Testis (tissue), 2 donors: Measurements from ENCODE around the gene ZNF148.

Experiments used
- CTCF ChIP-seq, 3 experiments: fragments of 450-650 bp in 2 of 3; fragments of 200-600 bp in 1 of 3; sonication (generic) in 1 of 3; IDR thresholded peaks; one replicate each; pipeline ENCODE4 v1.5.1; 2016 to 2019; ENCODE audit warnings: antibody characterized with exemption in 3 of 3, mild to moderate bottlenecking in 2 of 3, moderate library complexity in 1 of 3
- POLR2A ChIP-seq: fragments of 450-650 bp; IDR thresholded peaks from one replicate; pipeline ENCODE4 v1.6.1; 2017; ENCODE audit warnings: antibody characterized with exemption, mild to moderate bottlenecking, moderate library complexity

DNA sequence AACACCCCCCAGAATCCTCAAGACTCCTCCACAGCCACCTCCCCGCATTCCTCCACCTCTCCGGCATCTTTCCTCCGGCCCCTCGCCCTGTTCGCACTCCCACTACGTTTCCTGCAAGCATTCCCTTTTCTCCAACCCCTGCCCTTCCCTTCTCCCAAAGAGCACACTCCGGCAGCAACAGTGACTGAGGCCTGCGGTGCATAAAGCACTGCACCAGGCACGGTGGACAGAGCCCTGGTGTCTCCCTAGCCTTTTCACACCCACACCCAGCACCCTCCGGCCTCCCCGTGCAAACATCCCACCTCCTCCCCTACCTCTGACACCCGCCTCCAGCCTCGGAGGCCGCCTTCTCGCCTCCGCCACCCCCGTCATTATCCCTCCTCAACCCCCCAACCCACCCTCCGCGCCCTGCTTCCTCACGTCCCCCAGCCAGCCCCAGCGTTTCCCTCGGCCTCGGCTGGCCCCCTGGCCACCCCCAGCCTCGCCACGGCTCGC, 577 bp downstream of the ZNF148 start:
- TF ChIP-seq CTCF (IDR thresholded peaks at IDR 0.05) (no peak), POLR2A (no peak)
